ENCODE data around the gene ZNF729. TPM values are rescaled to one million over a fixed set of nuclear protein-coding genes. Genes with fewer than 3 reads are reported as not detected.

The ZNF729 gene
- total RNA-seq, 1 donor from 2014 or later = not detected

DNA sequence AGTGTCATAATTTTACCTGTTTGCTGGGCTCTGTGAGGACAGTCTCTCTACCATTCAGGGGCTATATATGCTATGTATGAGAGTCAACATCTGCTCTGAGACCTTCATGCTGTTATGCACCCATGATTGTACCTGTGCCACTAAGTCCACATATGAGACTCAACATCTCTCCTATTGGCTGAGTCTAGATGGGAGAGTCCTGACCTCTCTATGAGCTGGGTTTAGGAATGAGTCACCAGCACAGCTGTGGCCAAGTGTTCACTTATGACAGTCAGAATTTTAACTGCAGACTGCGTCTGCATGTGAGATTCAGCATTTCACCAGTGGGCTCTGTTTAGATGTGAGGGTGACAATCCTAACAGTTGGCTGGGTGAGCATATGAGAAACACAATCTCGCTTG, 49.5 kb downstream of the ZNF729 start:
- no peak overlapping the region for H3K4me3 ChIP-seq
- H3K27ac ChIP-seq = no peak overlapping the region
- intact Hi-C loops (cut with DNase I) = no loop called here
- TF ChIP-seq, protein P1, sequence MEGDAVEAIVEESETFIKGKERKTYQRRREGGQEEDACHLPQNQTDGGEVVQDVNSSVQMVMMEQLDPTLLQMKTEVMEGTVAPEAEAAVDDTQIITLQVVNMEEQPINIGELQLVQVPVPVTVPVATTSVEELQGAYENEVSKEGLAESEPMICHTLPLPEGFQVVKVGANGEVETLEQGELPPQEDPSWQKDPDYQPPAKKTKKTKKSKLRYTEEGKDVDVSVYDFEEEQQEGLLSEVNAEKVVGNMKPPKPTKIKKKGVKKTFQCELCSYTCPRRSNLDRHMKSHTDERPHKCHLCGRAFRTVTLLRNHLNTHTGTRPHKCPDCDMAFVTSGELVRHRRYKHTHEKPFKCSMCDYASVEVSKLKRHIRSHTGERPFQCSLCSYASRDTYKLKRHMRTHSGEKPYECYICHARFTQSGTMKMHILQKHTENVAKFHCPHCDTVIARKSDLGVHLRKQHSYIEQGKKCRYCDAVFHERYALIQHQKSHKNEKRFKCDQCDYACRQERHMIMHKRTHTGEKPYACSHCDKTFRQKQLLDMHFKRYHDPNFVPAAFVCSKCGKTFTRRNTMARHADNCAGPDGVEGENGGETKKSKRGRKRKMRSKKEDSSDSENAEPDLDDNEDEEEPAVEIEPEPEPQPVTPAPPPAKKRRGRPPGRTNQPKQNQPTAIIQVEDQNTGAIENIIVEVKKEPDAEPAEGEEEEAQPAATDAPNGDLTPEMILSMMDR (IDR thresholded peaks at IDR 0.05) = no peak
- no peak for DNase-seq (ENCODE audit: low spot score in 2 of 2)
- no peaks in the 10 kb centered on the region for H3K27me3 ChIP-seq
- H3K4me1 ChIP-seq = no peaks in the 10 kb centered on the region
- H3K9me3 ChIP-seq = no peaks in the 10 kb centered on the region
- H3K36me3 ChIP-seq = no peaks in the 10 kb centered on the region

DNA sequence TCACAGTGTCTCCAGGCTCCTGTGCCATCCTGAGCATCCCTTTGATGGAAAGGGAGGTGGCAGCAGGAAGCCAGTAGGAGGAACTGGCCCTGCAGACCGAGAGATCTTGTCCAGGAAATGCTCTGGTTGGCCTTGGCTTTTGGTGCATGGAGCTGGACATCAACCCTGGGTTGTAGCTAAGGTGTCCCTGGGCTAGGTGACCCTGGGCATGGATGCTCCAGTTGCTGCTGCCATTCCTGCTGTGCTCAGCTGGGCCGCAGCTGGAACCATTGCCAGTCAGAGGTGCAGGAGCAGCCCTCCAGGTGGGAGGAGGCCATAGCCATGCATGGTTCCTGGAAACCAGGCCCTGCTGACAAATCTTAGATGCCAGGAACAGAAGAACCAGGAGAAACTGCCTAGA, 68.4 kb downstream of the ZNF729 start:
- TF ChIP-seq, protein P1 (IDR thresholded peaks at IDR 0.05) = no peak
- H3K27ac ChIP-seq = no peak overlapping the region
- DNase-seq (ENCODE audit: low spot score in 2 of 2) = no peak
- no peaks in the 10 kb centered on the region for H3K36me3 ChIP-seq
- H3K27me3 ChIP-seq = no peaks in the 10 kb centered on the region
- no peak overlapping the region for H3K4me3 ChIP-seq
- no peaks in the 10 kb centered on the region for H3K4me1 ChIP-seq
- H3K9me3 ChIP-seq = peaks cover 0 to 2% of the 10 kb centered on the region in 2 donors
- intact Hi-C loops (cut with DNase I) = no loop called here

Other genes starting within 250 kb of the ZNF729 start
- gene ZNF257, start 234.0 kb upstream of the ZNF729 start, total RNA-seq = not detected
- gene ZNF676, start 89.5 kb upstream of the ZNF729 start, total RNA-seq = 2.8 TPM
- 0.96 TPM for gene ZNF98, start 135.9 kb downstream of the ZNF729 start, total RNA-seq